GM23338 (cell line): ENCODE results near the gene RASGRP4. TPM values are rescaled to one million over a fixed set of nuclear protein-coding genes. Genes with fewer than 3 reads are reported as not detected.
A peak's percentile ranks its signal among the peaks of the same experiment; 100 is the strongest.

ENCODE experiments used
- ATAC-seq: fragments of 200-7000 bp; cut with Tn5 transposase; 3 replicates; pipeline ENCODE4 v1.9.1; 2020
- DNase-seq: peaks from one replicate; pipeline ENCODE4 v3.0.0-alpha.2; 2015; ENCODE audit warnings: low spot score
- H2AFZ ChIP-seq: fragments of 200-600 bp; sonication (generic); 2 replicates; pipeline ENCODE4 v1.8.0; 2016; ENCODE audit warnings: antibody characterized with exemption, mild to moderate bottlenecking, moderate library complexity
- H3F3A ChIP-seq: fragments of 200-600 bp; sonication (generic); replicated peaks from 2 replicates; pipeline ENCODE4 v1.8.0; 2017; ENCODE audit warnings: antibody characterized with exemption, mixed run types, low read depth
- H3K27ac ChIP-seq: fragments of 200-600 bp; sonication (generic); 2 replicates; pipeline ENCODE4 v1.6.1; 2016; ENCODE audit warnings: low read depth
- H3K27me3 ChIP-seq: fragments of 200-600 bp; sonication (generic); 2 replicates; pipeline ENCODE4 v1.8.0; 2016; ENCODE audit warnings: mild to moderate bottlenecking, mixed run types, moderate library complexity; ENCODE audit not compliant: insufficient read depth
- H3K36me3 ChIP-seq: fragments of 200-600 bp; sonication (generic); 2 replicates; pipeline ENCODE4 v1.8.0; 2016; ENCODE audit warnings: mild to moderate bottlenecking; ENCODE audit not compliant: insufficient read depth
- H3K4me1 ChIP-seq: fragments of 200-600 bp; sonication (generic); 2 replicates; pipeline ENCODE4 v1.8.0; 2016; ENCODE audit warnings: mild to moderate bottlenecking, moderate library complexity; ENCODE audit not compliant: insufficient read depth
- H3K4me2 ChIP-seq: fragments of 200-600 bp; sonication (generic); 2 replicates; pipeline ENCODE4 v1.7.1; 2017; ENCODE audit warnings: mixed run types
- H3K4me3 ChIP-seq: fragments of 200-600 bp; sonication (generic); 2 replicates; pipeline ENCODE4 v1.6.1; 2016; ENCODE audit warnings: mixed run types
- H3K79me2 ChIP-seq: fragments of 200-600 bp; sonication (generic); replicated peaks from 2 replicates; pipeline ENCODE4 v1.8.0; 2017; ENCODE audit warnings: mild to moderate bottlenecking; ENCODE audit not compliant: insufficient read depth
- H3K9me2 ChIP-seq: fragments of 200-600 bp; sonication (generic); 2 replicates; pipeline ENCODE4 v1.8.0; 2017; ENCODE audit not compliant: insufficient read depth
- H4K20me1 ChIP-seq: fragments of 200-600 bp; sonication (generic); replicated peaks from 2 replicates; pipeline ENCODE4 v1.8.0; 2017; ENCODE audit warnings: mild to moderate bottlenecking; ENCODE audit not compliant: insufficient read depth
- H3K27ac Mint-ChIP-seq: 2 replicates; pipeline ENCODE4 v1.8.0; 2020; ENCODE audit warnings: inconsistent platforms, mild to moderate bottlenecking, moderate library complexity, mixed read lengths
- H3K27me3 Mint-ChIP-seq: 3 replicates; pipeline ENCODE4 v1.8.0; 2022; ENCODE audit warnings: low read depth, mild to moderate bottlenecking, moderate library complexity, mixed read lengths, inconsistent platforms; ENCODE audit not compliant: insufficient read depth, poor library complexity
- H3K36me3 Mint-ChIP-seq: 3 replicates; pipeline ENCODE4 v1.8.0; 2021; ENCODE audit warnings: low read depth, mild to moderate bottlenecking, inconsistent platforms, moderate library complexity, mixed read lengths
- H3K4me1 Mint-ChIP-seq: 3 replicates; pipeline ENCODE4 v1.8.0; 2020; ENCODE audit warnings: mild to moderate bottlenecking, inconsistent platforms, mixed read lengths
- H3K4me3 Mint-ChIP-seq: 3 replicates; pipeline ENCODE4 v1.8.0; 2021; ENCODE audit warnings: moderate library complexity, mild to moderate bottlenecking, inconsistent platforms, mixed read lengths
- H3K9me3 Mint-ChIP-seq: 3 replicates; pipeline ENCODE4 v1.8.0; 2020; ENCODE audit warnings: moderate library complexity, mild to moderate bottlenecking, inconsistent platforms, mixed read lengths
- CTCF ChIP-seq, 2 experiments: fragments of 200-600 bp in 1 of 2; sonication (generic) in 1 of 2; conservative IDR thresholded peaks; 2 replicates each; pipeline versions ENCODE4 v1.5.1 to v1.6.1; 2016 to 2017; ENCODE audit warnings: antibody characterized with exemption in 2 of 2, low read depth in 2 of 2, mild to moderate bottlenecking in 2 of 2, moderate library complexity in 1 of 2
- ETS1 ChIP-seq: IDR thresholded peaks from 2 replicates; pipeline ENCODE4 v1.6.1; 2016; ENCODE audit warnings: antibody characterized with exemption
- EZH2phosphoT487 ChIP-seq: fragments of 200-600 bp; sonication (generic); IDR thresholded peaks from one replicate; pipeline ENCODE4 v1.8.1; 2018; ENCODE audit warnings: antibody characterized with exemption; ENCODE audit not compliant: unreplicated experiment
- POLR2AphosphoS5 ChIP-seq: IDR thresholded peaks from 2 replicates; pipeline ENCODE4 v1.6.1; 2016; ENCODE audit warnings: antibody characterized with exemption, low read depth
- ZNF462 ChIP-seq: fragments of 250-450 bp; sonication (Bioruptor Pico); IDR thresholded peaks from 2 replicates; pipeline ENCODE4 v1.5.0; 2020; ENCODE audit warnings: mild to moderate bottlenecking, moderate library complexity
- polyA plus RNA-seq: library from polyadenylated mRNA; unstranded; fragments of >200 nt; fragmentation: Nextera tagmentation; extraction: Ambion mirVana; gene quantifications from 2 replicates; pipeline ENCODE4 v1.2.1, GENCODE V29; 2016
- total RNA-seq: library from RNA; depleted of rRNA; stranded (reverse); fragments of >200 nt; shearing (Covaris generic); gene quantifications from 2 replicates; pipeline ENCODE4 v1.2.3, GENCODE V29; 2014

RASGRP4 gene
- total and polyA plus RNA-seq, 2 experiments from 2014 or later = 1.6 to 3.6 TPM

- Mint-ChIP-seq H3K4me1 (peaks cover 17% of the 10 kb centered on the region), H3K27me3 (peaks cover 26% of the 10 kb centered on the region), H3K9me3 (peaks cover 7% of the 10 kb centered on the region; the same call in 2 of the 3 replicates), H3K36me3 (no peaks in the 10 kb centered on the region; the same call in 2 of the 3 replicates), H3K4me3 (peak overlapping the region; percentile 91), H3K27ac (no peak overlapping the region)
- H3K27me3 ChIP-seq = peaks cover 29% of the 10 kb centered on the region
- no peaks in the 10 kb centered on the region; the same call in 1 of the 2 replicates for H4K20me1 ChIP-seq
- H3K4me3 ChIP-seq = peak overlapping the region; percentile 92
- H3K36me3 ChIP-seq = no peaks in the 10 kb centered on the region
- peaks cover 12% of the 10 kb centered on the region for H3K4me1 ChIP-seq
- H3K9me2 ChIP-seq = no peaks in the 10 kb centered on the region
- peak overlapping the region; percentile 85 for H2AFZ ChIP-seq
- peak; percentile 1; the same call in 2 of the 3 replicates for ATAC-seq
- TF ChIP-seq ZNF462 (CRISPR knock-in tag) (no peak), CTCF (conservative IDR thresholded peaks at IDR 0.05; ENCODE audit: low read depth in 2 of 2) (no peak), ETS1 (no peak), POLR2AphosphoS5 (no peak), EZH2phosphoT487 (no peak)
- DNase-seq = no peak
- H3K4me2 ChIP-seq = peak overlapping the region; percentile 90
- no peak overlapping the region for H3K27ac ChIP-seq
- 0 out of 2 replicates have a peak, but pooled peaks cover 11% of the 10 kb centered on the region for H3F3A ChIP-seq
- no peaks in the 10 kb centered on the region for H3K79me2 ChIP-seq
Measured at GRCh38 chr19:38360839-38361631, 65.0 kb downstream of the RASGRP4 start.
